Measurements from ENCODE around the gene ACACA. TPM values are rescaled to one million over a fixed set of nuclear protein-coding genes. Genes with fewer than 3 reads are reported as not detected.
A peak's percentile ranks its signal among the peaks of the same experiment; 100 is the strongest.

Gene ACACA
- total RNA-seq, 1 donor from 2014 or later = 101 TPM

- H3K27me3 Mint-ChIP-seq = no peaks in the 10 kb centered on the region
- no peak overlapping the region for H3K4me3 Mint-ChIP-seq
- no peaks in the 10 kb centered on the region for H3K9me3 Mint-ChIP-seq
- TF ChIP-seq CTCF (conservative IDR thresholded peaks at IDR 0.05) = no peak
- DNase-seq (ENCODE audit: extremely low spot score, unreplicated experiment) = no peak
- peaks cover 21% of the 10 kb centered on the region for H3K36me3 Mint-ChIP-seq
- H3K4me1 Mint-ChIP-seq (ENCODE audit: unreplicated experiment) = peaks cover 6% of the 10 kb centered on the region
- no peak overlapping the region for H3K27ac Mint-ChIP-seq
These were observed 123.1 kb downstream of the ACACA start for GRCh38 chr17:37283414-37283961.

GRCh38 chr17:37280841-37281240, 125.8 kb downstream of the ACACA start:
- H3K36me3 Mint-ChIP-seq = peaks cover 29% of the 10 kb centered on the region
- TF ChIP-seq CTCF (conservative IDR thresholded peaks at IDR 0.05) = no peak

GRCh38 chr17:37278247-37278894, 128.3 kb downstream of the ACACA start:
- no peaks in the 10 kb centered on the region for H3K27me3 Mint-ChIP-seq
- H3K4me3 Mint-ChIP-seq = no peak overlapping the region
- peaks cover 26% of the 10 kb centered on the region for H3K4me1 Mint-ChIP-seq (ENCODE audit: unreplicated experiment)
- H3K36me3 Mint-ChIP-seq = peaks cover 39% of the 10 kb centered on the region
- H3K9me3 Mint-ChIP-seq = no peaks in the 10 kb centered on the region
- peak overlapping the region; percentile 54 for H3K27ac Mint-ChIP-seq
- no peak for TF ChIP-seq CTCF (conservative IDR thresholded peaks at IDR 0.05)
- no peak for DNase-seq (ENCODE audit: extremely low spot score, unreplicated experiment)

More at GRCh38 chr17:37280841-37281240, 125.8 kb downstream of the ACACA start:
- Mint-ChIP-seq H3K27me3 (no peaks in the 10 kb centered on the region), H3K4me1 (ENCODE audit: unreplicated experiment) (peaks cover 15% of the 10 kb centered on the region), H3K4me3 (no peak overlapping the region), H3K27ac (no peak overlapping the region), H3K9me3 (no peaks in the 10 kb centered on the region)
- DNase-seq (ENCODE audit: extremely low spot score, unreplicated experiment) = no peak

- Mint-ChIP-seq H3K4me3 (peak overlapping the region; percentile 26), H3K9me3 (no peaks in the 10 kb centered on the region), H3K36me3 (peaks cover 28% of the 10 kb centered on the region), H3K27me3 (no peaks in the 10 kb centered on the region), H3K27ac (peak overlapping the region; percentile 63), H3K4me1 (ENCODE audit: unreplicated experiment) (peaks cover 29% of the 10 kb centered on the region)
- no peak for TF ChIP-seq CTCF (conservative IDR thresholded peaks at IDR 0.05)
- no peak for DNase-seq (ENCODE audit: extremely low spot score, unreplicated experiment)
These were observed 130.2 kb downstream of the ACACA start for GRCh38 chr17:37276475-37276874.

GRCh38 chr17:37274461-37274860, 132.2 kb downstream of the ACACA start:
- no peak for DNase-seq (ENCODE audit: extremely low spot score, unreplicated experiment)
- Mint-ChIP-seq H3K4me1 (ENCODE audit: unreplicated experiment) (peaks cover 29% of the 10 kb centered on the region), H3K27ac (no peak overlapping the region), H3K36me3 (peaks cover 31% of the 10 kb centered on the region), H3K27me3 (no peaks in the 10 kb centered on the region), H3K4me3 (no peak overlapping the region), H3K9me3 (no peaks in the 10 kb centered on the region)
- TF ChIP-seq CTCF (conservative IDR thresholded peaks at IDR 0.05) = no peak
